ENCODE data around the gene TOP3A.
A peak's percentile ranks its signal among the peaks of the same experiment; 100 is the strongest.

TOP3A gene

DNA sequence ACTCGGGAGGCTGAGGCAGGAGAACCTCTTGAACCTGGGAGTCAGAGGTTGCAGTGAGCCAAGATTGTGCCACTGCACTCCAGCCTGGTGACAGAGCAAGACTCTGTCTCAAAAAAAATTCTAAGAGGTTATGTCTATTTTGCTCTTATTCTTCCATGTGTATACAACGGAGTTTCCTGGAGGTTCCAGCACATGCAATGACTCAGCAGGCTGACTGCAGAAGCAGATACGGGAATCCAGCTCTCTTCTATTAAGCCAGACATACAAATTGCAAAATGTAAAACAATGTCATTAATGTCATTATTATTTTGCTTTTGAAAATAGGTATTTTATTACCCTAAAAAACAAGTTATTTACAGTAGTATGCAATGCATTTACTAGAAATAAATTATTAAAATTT, 35.9 kb downstream of the TOP3A start:
- no peak for DNase-seq

DNA sequence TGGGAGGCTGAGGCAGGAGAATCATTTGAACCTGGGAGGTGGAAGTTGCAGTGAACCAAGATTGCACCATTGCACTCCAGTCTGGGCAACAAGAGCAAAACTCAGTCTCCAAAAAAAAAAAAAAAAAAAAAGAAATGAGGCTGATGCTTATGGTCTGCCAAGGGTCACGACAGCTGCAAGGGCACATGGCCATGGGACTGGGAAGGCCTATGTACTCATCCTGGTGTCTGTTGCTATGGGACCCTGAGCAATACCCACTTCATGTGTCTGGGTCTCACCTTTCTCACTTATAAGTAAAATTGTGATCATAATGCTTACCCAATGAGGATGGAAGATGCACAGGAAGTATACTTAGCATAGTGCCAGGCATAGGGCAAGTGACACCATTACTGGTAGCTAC, 37.7 kb downstream of the TOP3A start:
- no peak for DNase-seq

GRCh38 chr17:18270046-18270931, 44.5 kb downstream of the TOP3A start:
- no peak for DNase-seq

- peak; percentile 59 for DNase-seq
Measured at GRCh38 chr17:18267927-18268711, 46.7 kb downstream of the TOP3A start.

DNA sequence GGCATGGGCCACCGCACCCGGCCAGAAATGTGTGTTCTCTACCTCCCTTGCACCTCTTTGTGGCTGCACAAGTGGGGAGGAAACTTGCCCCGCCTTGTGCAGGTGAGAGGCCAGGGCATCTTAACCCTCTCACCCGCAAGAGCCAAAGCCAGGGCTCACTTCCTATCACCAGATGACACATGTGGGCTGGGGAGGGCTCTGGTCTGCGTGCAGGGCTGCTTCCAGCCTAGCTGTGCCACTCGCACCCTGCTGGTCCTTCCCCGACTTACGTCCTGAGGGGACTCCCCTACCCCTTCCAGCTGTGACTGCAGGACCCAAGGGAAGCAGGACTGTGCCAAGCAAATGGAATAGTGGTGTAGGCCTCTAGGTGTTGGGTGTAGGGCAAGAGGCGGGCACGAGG, 47.4 kb downstream of the TOP3A start:
- DNase-seq, result no peak

DNA sequence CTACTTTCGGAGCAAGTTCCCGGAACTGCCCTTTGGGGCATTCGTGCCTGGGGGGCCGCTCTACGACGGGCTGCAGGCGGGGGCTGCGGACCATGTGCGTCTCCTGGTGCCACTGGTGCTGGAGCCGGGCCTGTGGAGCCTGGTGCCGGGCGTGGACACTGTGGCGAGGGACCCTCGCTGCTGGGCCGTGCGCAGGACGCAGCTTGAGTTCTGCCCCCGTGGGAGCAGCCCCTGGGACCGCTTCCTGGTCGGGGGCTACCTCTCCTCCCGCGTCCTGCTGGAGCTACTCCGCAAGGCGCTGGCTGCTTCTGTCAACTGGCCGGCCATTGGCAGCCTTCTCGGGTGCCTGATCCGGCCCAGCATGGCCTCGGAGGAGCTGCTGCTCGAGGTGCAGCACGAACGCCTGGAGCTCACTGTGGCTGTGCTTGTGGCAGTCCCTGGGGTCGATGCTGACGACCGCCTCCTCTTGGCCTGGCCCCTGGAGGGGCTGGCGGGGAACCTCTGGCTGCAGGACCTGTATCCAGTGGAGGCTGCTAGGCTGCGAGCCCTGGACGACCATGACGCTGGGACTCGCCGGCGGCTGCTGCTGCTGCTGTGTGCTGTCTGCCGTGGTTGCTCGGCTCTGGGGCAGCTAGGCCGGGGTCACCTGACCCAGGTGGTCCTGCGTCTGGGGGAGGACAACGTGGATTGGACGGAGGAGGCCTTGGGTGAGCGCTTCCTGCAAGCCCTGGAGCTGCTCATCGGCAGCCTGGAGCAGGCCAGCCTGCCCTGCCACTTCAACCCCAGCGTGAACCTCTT, 50.7 kb downstream of the TOP3A start:
- no peak for DNase-seq

DNA sequence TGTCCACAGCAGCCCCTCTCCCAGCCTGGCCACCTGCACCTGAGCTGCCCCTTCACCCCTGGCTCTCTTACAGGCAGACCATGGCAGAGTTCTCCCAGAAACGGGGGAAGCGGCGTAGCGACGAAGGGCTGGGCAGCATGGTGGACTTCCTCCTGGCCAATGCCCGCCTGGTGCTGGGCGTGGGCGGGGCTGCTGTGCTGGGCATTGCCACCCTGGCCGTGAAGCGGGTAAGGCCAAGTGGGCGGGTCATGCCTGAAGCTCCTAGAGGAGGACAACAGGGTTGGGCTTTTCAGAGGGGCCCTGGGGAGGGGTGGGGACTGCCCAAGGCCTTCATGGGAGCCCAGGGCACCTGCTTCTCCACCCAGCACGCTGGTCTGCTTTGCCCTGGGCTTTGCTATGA, 52.2 kb downstream of the TOP3A start:
- no peak for DNase-seq

GRCh38 chr17:18262111-18262510, 52.7 kb downstream of the TOP3A start:
- DNase-seq, result no peak

DNA sequence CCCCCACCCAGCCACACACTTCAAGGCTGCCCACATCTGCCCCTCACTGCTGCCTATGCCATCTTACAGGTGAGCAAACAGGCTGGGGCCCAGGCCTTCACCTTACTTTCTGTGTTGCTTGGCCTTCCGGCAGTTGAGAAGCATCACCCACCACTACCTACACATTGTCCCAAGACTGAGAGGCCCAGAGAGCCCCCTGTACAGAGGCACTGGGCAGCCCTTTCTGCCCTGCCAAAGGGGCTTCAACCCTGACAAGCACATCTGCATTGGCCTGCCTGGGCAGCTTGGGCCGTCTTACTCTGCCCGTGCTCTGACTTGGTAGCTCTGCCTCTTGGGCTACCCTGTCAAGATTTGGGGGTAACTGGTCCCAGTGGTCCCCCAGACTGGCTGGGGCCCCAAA, 53.1 kb downstream of the TOP3A start:
- no peak for DNase-seq

DNA sequence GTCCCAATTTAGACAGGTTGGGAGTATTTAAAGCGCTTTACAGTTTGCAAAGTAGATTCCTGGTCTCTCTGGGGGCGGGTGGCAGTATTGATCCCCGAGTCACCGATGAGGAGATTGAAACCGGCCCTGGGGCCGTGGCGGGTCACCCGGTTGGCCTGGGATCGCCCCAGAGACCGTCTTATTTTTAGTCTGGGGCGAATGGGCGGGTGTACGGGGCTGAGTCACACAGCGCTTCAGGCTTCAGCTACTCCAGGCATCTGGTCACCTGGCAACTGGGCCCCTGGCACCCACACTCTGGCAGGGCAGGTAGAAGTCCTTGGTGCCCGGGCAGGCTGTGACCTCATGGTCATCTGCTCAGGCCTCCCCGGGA, 53.7 kb downstream of the TOP3A start:
- DNase-seq, result peak; percentile 14

DNA sequence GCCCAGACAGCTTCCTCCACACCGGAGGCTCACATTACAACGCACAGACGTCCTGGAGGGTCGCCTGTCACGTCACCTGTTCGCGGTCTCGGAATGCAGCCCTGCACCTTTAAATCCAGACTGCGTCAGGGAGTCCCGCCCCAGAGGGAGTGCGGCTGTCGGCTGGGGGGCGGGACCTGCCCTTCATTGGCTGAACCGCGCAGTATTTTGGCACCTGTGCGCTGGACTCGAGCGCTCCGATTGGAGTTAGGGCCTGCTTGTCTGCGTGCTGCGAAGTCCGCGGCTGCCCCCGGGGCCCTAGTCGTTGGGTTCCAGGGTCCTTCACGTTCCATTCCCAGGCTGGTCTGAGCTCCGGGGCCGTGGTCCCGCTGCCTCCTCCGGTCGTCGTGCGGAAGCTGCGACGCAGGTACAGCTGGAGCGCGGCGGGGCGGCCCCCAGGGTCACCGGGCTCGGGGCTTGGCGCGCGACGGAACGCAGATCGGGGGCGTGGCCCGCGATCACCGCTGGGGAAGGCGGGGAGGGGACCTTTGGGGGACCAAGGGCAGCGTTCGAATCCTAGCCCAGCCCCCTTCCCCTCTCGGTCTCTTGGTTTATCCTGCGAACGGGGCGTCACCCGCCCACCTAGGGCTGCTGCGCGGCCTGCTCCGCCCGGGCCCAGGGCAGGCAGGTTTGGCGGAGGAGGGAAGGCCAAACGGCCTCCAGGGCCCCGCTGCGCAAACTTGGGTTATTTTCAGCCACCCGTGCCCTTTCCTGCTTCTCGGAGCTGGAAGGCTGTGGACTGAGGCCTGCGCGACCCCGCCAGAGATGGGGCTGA, 54.3 kb downstream of the TOP3A start, which contains the start of gene MIEF2:
Gene MIEF2, plus strand, starts transcription at position 331 of the 814 bp plus-strand sequence. CDS start 2,059 bp downstream, outside the sequence.
- DNase-seq, result peak; percentile 92

DNA sequence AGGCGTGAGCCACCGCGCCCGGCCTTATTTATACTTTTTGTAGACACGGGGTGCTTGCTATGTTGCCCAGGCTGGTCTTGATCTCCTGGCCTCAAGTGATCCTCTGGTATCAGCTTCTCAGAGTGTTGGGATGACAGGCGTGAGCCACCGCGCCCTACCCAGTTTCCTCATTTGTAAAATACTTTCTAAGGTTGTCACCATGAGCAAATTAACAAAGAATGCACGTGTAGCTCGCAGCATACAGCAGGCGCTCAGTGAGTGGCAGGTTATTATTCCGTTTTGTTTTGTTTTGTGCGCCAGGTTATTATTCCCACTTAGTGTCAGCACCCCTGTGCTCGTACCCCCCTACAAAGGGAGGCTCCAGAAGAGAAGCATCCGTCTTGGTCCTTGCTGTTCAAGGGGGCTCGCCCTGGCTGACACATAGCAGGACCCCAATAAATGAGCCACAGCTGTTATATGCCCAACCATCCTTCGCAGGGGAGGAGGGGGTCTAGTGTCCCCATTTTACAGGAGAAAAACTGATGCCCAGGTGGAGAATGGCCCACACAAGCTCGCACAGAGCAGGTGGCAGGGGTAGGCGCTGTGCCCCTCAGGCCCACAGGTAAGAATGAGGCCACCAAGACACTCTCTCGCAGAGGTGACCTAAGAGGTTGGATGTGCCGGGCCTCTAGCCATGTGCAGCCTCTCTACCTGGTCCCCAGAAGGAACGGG, 55.0 kb downstream of the TOP3A start:
- DNase-seq, result peak; percentile 28

- peak; percentile 30 for DNase-seq
Measured at GRCh38 chr17:18258356-18259038, 56.3 kb downstream of the TOP3A start, which contains the start of gene FLII. Gene FLII (minus strand): TSS chr17:18258738. CDS start chr17:18258690, 48 bp downstream.

DNA sequence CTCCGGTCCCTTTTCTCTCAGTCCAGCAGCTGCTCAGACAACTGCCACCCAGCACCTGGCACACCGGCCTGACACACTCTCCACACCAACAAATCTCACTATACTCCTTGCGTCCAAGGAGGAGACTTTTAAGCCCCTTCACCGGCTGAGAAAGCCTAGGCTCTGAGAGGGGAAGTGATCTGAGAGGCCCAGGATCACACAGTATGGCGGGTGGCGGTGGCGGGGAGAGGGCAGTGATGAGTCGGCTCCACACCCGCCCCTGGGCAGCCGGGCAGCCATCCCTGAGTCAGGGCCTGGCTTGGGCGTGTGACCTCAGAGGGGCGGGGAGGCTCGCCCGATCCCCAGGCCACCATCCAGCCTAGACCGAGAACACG, 56.8 kb downstream of the TOP3A start:
- DNase-seq, result peak; percentile 25

DNA sequence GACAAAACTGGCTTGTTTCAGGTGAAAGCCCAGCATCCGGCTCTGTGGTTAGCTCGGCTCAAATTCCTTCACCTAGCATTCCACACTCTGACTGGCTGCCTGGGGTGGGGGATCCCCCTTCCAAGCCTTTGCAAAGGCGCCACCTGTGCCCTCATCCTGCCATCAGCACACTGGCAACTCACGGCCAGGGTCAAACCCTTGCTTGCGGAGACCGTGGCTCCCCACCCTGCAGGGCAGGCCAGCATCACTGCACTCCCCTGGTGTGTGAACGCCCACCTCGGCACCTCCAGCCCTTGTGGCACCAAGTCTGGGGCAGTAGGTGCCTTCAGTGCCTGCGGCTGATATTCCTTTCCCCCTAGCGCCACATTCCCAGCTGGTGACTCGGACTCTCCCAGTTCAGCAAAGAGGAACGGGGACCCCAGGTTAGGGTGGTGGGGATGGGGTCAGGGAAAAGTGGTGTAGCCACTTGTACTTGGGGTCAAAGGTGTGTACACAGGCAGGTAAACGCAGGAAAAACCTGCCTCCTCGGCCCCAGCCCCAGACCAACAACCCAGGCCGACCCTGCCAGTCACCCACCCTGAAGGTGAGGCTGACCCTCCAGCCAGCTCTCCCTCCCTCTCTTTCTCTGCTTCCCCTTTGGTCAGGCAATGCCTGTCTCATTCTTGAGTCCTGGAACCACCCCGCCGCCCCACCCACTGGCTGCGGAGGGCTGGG, 57.4 kb downstream of the TOP3A start:
- DNase-seq, result no peak

DNA sequence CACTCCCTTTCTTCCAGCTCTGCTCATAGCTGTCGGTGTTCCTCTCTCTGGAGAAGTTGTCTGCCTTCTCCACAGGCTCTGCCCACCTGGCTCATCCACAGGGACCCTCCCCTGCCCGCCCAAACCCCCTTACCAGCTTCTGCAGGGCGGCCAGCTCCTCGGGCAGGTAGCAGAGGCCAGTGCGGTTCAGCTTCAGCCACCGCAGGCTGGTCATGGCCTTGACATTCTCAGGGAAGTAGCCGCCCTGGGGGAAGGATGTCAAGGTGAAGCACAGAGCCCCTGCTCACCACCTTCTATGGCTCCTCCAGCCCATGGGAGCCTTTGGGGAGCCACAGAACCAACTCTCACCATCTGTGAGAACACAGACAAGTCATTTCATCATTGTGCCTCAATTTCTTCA, 58.0 kb downstream of the TOP3A start:
- DNase-seq, result no peak

DNA sequence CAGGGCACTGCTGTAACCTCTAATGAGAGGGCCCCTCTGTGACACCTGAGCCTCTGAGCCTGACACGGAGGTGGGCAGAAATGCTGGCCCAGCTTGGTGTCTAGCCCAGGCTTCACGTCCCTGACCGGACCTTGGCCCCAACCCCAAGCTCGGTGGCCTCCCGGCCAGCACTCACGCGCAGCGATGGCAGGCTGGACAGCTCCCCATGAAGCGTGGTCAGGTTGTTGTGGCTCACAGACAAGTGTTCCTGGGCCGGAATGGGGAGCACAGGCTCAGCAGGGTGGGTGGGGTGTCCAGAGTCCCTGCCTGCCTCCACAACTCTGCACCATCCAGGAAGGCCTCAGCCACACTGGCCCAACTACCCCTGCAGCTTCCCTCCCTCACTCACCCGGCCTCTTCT, 58.4 kb downstream of the TOP3A start:
- no peak for DNase-seq

GRCh38 chr17:18254888-18255649, 59.7 kb downstream of the TOP3A start:
- DNase-seq, result no peak
